ENCODE measurements around the gene ATP7A.
A peak's percentile ranks its signal among the peaks of the same experiment; 100 is the strongest.
"Not testable (repeated sequence)": the region's sequence is repeated elsewhere in the genome, so short reads cannot be mapped to it uniquely, and the experiment has no call there.

The ATP7A gene

GRCh38 chrX:78037881-78038280 lies 127.4 kb downstream of the ATP7A start:
- no peak for DNase-seq (ENCODE audit: low spot score)

- DNase-seq (ENCODE audit: low spot score): no peak
Observed at GRCh38 chrX:78042601-78043000, 132.1 kb downstream of the ATP7A start.

GRCh38 chrX:78046362-78046761 lies 135.9 kb downstream of the ATP7A start:
- no peak for DNase-seq (ENCODE audit: low spot score)

GRCh38 chrX:78048052-78048451 lies 137.6 kb downstream of the ATP7A start:
- no peak for DNase-seq (ENCODE audit: low spot score)

- DNase-seq (ENCODE audit: low spot score): no peak
Observed at GRCh38 chrX:78063687-78064086, 153.2 kb downstream of the ATP7A start.

GRCh38 chrX:78064152-78064551 lies 153.7 kb downstream of the ATP7A start:
- DNase-seq (ENCODE audit: low spot score): no peak

- DNase-seq (ENCODE audit: low spot score): peak; percentile 52
Observed at GRCh38 chrX:78064698-78065601, 154.5 kb downstream of the ATP7A start.

GRCh38 chrX:78066110-78066509 lies 155.6 kb downstream of the ATP7A start:
- DNase-seq (ENCODE audit: low spot score): no peak

- no peak for DNase-seq (ENCODE audit: low spot score)
Observed at GRCh38 chrX:78071331-78071730, 160.8 kb downstream of the ATP7A start.

GRCh38 chrX:78073147-78074077 lies 162.9 kb downstream of the ATP7A start:
- not testable (repeated sequence) for DNase-seq (ENCODE audit: low spot score)

GRCh38 chrX:78074088-78074487 lies 163.6 kb downstream of the ATP7A start:
- no peak for DNase-seq (ENCODE audit: low spot score)

GRCh38 chrX:78075787-78076389 lies 165.4 kb downstream of the ATP7A start:
- DNase-seq (ENCODE audit: low spot score): no peak

- not testable (repeated sequence) for DNase-seq (ENCODE audit: low spot score)
Observed at GRCh38 chrX:78081413-78081812, 170.9 kb downstream of the ATP7A start.

GRCh38 chrX:78092296-78092695 lies 181.8 kb downstream of the ATP7A start:
- peak; percentile 28 for DNase-seq (ENCODE audit: low spot score)

GRCh38 chrX:78098108-78098507 lies 187.6 kb downstream of the ATP7A start:
- DNase-seq (ENCODE audit: low spot score): no peak
